Ovary (tissue), 3 donors: ENCODE results near the gene MAMLD1.

Source experiments
- EP300 ChIP-seq: sonication (generic); formaldehyde crosslinking; IDR thresholded peaks from one replicate; pipeline ENCODE4 v1.6.1; 2017; ENCODE audit warnings: antibody characterized with exemption
- POLR2A ChIP-seq: fragments of 450-650 bp; IDR thresholded peaks from one replicate; pipeline ENCODE4 v1.6.1; 2017; ENCODE audit warnings: antibody characterized with exemption, mild to moderate bottlenecking, moderate library complexity
- TF ChIP-seq, protein P1 (sequence below), 3 donors: fragments of 450-650 bp in 2 of 3; fragments of 200-600 bp in 1 of 3; IDR thresholded peaks; one replicate each; pipeline versions ENCODE4 v1.5.1 to v1.8.0; 2016 to 2022; ENCODE audit warnings: antibody characterized with exemption in 3 of 3, mild to moderate bottlenecking in 1 of 3
- donor health status: DM: no; HTN: no; CAD: no.

- TF ChIP-seq, protein P1, sequence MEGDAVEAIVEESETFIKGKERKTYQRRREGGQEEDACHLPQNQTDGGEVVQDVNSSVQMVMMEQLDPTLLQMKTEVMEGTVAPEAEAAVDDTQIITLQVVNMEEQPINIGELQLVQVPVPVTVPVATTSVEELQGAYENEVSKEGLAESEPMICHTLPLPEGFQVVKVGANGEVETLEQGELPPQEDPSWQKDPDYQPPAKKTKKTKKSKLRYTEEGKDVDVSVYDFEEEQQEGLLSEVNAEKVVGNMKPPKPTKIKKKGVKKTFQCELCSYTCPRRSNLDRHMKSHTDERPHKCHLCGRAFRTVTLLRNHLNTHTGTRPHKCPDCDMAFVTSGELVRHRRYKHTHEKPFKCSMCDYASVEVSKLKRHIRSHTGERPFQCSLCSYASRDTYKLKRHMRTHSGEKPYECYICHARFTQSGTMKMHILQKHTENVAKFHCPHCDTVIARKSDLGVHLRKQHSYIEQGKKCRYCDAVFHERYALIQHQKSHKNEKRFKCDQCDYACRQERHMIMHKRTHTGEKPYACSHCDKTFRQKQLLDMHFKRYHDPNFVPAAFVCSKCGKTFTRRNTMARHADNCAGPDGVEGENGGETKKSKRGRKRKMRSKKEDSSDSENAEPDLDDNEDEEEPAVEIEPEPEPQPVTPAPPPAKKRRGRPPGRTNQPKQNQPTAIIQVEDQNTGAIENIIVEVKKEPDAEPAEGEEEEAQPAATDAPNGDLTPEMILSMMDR (IDR thresholded peaks at IDR 0.05): no peak
- TF ChIP-seq EP300 (no peak), POLR2A (no peak)
These were observed 136.1 kb downstream of the MAMLD1 start for GRCh38 chrX:150499240-150499639.
